ENCODE results near the gene C4orf51. TPM values are rescaled to one million over a fixed set of nuclear protein-coding genes. Genes with fewer than 3 reads are reported as not detected.

C4orf51 gene
- total RNA-seq, 1 experiment from 2014 or later = not detected

GRCh38 chr4:145755802-145756201 is 75.9 kb downstream of the C4orf51 start:
- no peak overlapping the region for H3K9ac ChIP-seq (ENCODE audit: low read length)
- H3K36me3 ChIP-seq (ENCODE audit: low read depth, low read length) = no peaks in the 10 kb centered on the region
- POLR2A ChIA-PET (ENCODE audit: unreplicated experiment) = no interaction called here
- no peak overlapping the region for H3K27ac ChIP-seq (ENCODE audit: low read length)
- H2AFZ ChIP-seq (ENCODE audit: low read length) = no peak overlapping the region
- DNase-seq (no peak), ATAC-seq (no peak)
- intact Hi-C loops (cut with micrococcal nuclease) = no loop called here
- H3K4me3 ChIP-seq (ENCODE audit: low read length) = no peak overlapping the region
- no TSS peak for BruUV-seq (replicated peaks)
- TF ChIP-seq EZH2 (IDR thresholded peaks at IDR 0.05; ENCODE audit: low read length, unreplicated experiment) (no peak), EZH2phosphoT487 (IDR thresholded peaks at IDR 0.05; ENCODE audit: borderline replicate concordance, low read length) (no peak), CTCF (conservative IDR thresholded peaks at IDR 0.05; ENCODE audit: low read depth, low read length) (no peak)
- no peaks in the 10 kb centered on the region for H3K79me2 ChIP-seq (ENCODE audit: low read length)
- H3K4me1 ChIP-seq (ENCODE audit: insufficient read depth, low read length) = no peaks in the 10 kb centered on the region
- H3F3A ChIP-seq (ENCODE audit: low read length, unreplicated experiment) = no peaks in the 10 kb centered on the region
- no peaks in the 10 kb centered on the region for H3K27me3 ChIP-seq (ENCODE audit: low read length)
- no peaks in the 10 kb centered on the region for H4K20me1 ChIP-seq (ENCODE audit: low read length)
- H3K4me2 ChIP-seq (ENCODE audit: low read length) = no peak overlapping the region
- no peaks in the 10 kb centered on the region for H3K9me3 ChIP-seq (ENCODE audit: low read length)
- no peaks in the 10 kb centered on the region for H3K9me2 ChIP-seq (replicated peaks; ENCODE audit: low read length)
- CTCF ChIA-PET = no interaction called here

- CTCF ChIA-PET = interaction anchor here (0.6 kb wide), 1 partner anchor 29 kb away, joined by 5 read pairs; no protein-coding TSS in a partner anchor
- POLR2A ChIA-PET (ENCODE audit: unreplicated experiment) = no interaction called here
- Histone ChIP-seq H3K79me2 (ENCODE audit: low read length) (no peaks in the 10 kb centered on the region), H3K9ac (ENCODE audit: low read length) (no peak overlapping the region), H3K36me3 (ENCODE audit: low read depth, low read length) (0 out of 2 replicates have a peak, but pooled peaks cover 3% of the 10 kb centered on the region), H3K9me2 (replicated peaks; ENCODE audit: low read length) (no peaks in the 10 kb centered on the region), H3F3A (ENCODE audit: low read length, unreplicated experiment) (no peaks in the 10 kb centered on the region), H2AFZ (ENCODE audit: low read length) (no peak overlapping the region), H3K4me3 (ENCODE audit: low read length) (no peak overlapping the region), H3K4me1 (ENCODE audit: insufficient read depth, low read length) (no peaks in the 10 kb centered on the region), H4K20me1 (ENCODE audit: low read length) (no peaks in the 10 kb centered on the region), H3K4me2 (ENCODE audit: low read length) (no peak overlapping the region), H3K9me3 (ENCODE audit: low read length) (no peaks in the 10 kb centered on the region), H3K27me3 (ENCODE audit: low read length) (no peaks in the 10 kb centered on the region), H3K27ac (ENCODE audit: low read length) (no peak overlapping the region)
- DNase-seq (no peak), ATAC-seq (no peak)
- TF ChIP-seq CTCF (conservative IDR thresholded peaks at IDR 0.05; ENCODE audit: low read depth, low read length) = no peak
- no peak for TF ChIP-seq EZH2 (IDR thresholded peaks at IDR 0.05; ENCODE audit: low read length, unreplicated experiment)
- no peak for TF ChIP-seq EZH2phosphoT487 (IDR thresholded peaks at IDR 0.05; ENCODE audit: borderline replicate concordance, low read length)
- no TSS peak for BruUV-seq (replicated peaks)
- intact Hi-C loops (cut with micrococcal nuclease) = no loop called here
These were observed 76.3 kb downstream of the C4orf51 start for GRCh38 chr4:145756244-145756643.

GRCh38 chr4:145757188-145757587 is 77.2 kb downstream of the C4orf51 start:
- intact Hi-C loops (cut with micrococcal nuclease) = no loop called here
- POLR2A ChIA-PET (ENCODE audit: unreplicated experiment) = interaction anchor here (0.7 kb wide), 1 partner anchor 179 kb away, joined by 3 read pairs; no protein-coding TSS in a partner anchor

More at GRCh38 chr4:145757188-145757587, 77.2 kb downstream of the C4orf51 start:
- ATAC-seq (no peak), DNase-seq (no peak)
- no peak overlapping the region for H2AFZ ChIP-seq (ENCODE audit: low read length)
- no peaks in the 10 kb centered on the region for H3K9me3 ChIP-seq (ENCODE audit: low read length)
- no peaks in the 10 kb centered on the region for H3F3A ChIP-seq (ENCODE audit: low read length, unreplicated experiment)
- no peaks in the 10 kb centered on the region for H3K4me1 ChIP-seq (ENCODE audit: insufficient read depth, low read length)
- H3K4me2 ChIP-seq (ENCODE audit: low read length) = no peak overlapping the region
- H3K27me3 ChIP-seq (ENCODE audit: low read length) = no peaks in the 10 kb centered on the region
- H3K9ac ChIP-seq (ENCODE audit: low read length) = no peak overlapping the region
- no peaks in the 10 kb centered on the region for H3K9me2 ChIP-seq (replicated peaks; ENCODE audit: low read length)
- H3K27ac ChIP-seq (ENCODE audit: low read length) = no peak overlapping the region
- no peaks in the 10 kb centered on the region for H3K79me2 ChIP-seq (ENCODE audit: low read length)
- no peaks in the 10 kb centered on the region for H4K20me1 ChIP-seq (ENCODE audit: low read length)
- TF ChIP-seq EZH2 (IDR thresholded peaks at IDR 0.05; ENCODE audit: low read length, unreplicated experiment) (no peak), CTCF (conservative IDR thresholded peaks at IDR 0.05; ENCODE audit: low read depth, low read length) (no peak), EZH2phosphoT487 (IDR thresholded peaks at IDR 0.05; ENCODE audit: borderline replicate concordance, low read length) (no peak)
- no peak overlapping the region for H3K4me3 ChIP-seq (ENCODE audit: low read length)
- CTCF ChIA-PET = no interaction called here
- BruUV-seq (replicated peaks) = no TSS peak
- 0 out of 2 replicates have a peak, but pooled peaks cover 3% of the 10 kb centered on the region for H3K36me3 ChIP-seq (ENCODE audit: low read depth, low read length)
